ENCODE measurements around the gene FLVCR2.

- TF ChIP-seq, protein P1, sequence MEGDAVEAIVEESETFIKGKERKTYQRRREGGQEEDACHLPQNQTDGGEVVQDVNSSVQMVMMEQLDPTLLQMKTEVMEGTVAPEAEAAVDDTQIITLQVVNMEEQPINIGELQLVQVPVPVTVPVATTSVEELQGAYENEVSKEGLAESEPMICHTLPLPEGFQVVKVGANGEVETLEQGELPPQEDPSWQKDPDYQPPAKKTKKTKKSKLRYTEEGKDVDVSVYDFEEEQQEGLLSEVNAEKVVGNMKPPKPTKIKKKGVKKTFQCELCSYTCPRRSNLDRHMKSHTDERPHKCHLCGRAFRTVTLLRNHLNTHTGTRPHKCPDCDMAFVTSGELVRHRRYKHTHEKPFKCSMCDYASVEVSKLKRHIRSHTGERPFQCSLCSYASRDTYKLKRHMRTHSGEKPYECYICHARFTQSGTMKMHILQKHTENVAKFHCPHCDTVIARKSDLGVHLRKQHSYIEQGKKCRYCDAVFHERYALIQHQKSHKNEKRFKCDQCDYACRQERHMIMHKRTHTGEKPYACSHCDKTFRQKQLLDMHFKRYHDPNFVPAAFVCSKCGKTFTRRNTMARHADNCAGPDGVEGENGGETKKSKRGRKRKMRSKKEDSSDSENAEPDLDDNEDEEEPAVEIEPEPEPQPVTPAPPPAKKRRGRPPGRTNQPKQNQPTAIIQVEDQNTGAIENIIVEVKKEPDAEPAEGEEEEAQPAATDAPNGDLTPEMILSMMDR (IDR thresholded peaks at IDR 0.05; ENCODE audit: insufficient read depth, low read length, poor library complexity, severe bottlenecking), result no peak
- TF ChIP-seq EZH2phosphoT487 (conservative IDR thresholded peaks at IDR 0.05; ENCODE audit: low read length), result no peak
Observed at GRCh38 chr14:75647640-75648039, 69.2 kb downstream of the FLVCR2 start.
